ENCODE results near the gene VWA8. TPM values are rescaled to one million over a fixed set of nuclear protein-coding genes. Genes with fewer than 3 reads are reported as not detected.

Gene VWA8
- total and polyA plus RNA-seq, 2 of the 13 experiments (the other 11 are each of a cell fraction or from before 2014, with no cell fraction given) = 9.1 to 17.3 TPM

DNA sequence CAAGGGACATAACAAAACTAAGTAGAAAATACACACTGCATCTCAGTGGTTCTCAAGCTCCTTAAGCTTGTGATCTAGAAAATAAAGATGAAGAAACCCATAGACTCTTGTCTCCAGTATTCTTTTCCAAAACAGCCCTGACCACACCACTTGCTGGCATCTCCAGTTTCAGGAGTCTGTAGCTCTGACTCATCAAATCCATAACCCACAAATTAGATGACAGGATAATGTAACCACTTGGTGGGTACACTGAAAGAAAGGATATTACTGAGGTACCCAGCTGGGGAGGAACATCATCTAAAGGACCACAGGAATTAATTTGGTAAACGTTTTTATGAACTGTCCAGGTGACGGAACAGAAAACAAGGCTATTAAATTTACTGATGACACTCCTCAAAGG is 214.7 kb downstream of the VWA8 start:
- in situ Hi-C loops (cut with HindIII; ENCODE audit: extremely low pct_ligation_motif_present, low pct_unique_long_range_greater_than_20kb) (no loop called here), intact Hi-C loops (cut with micrococcal nuclease; ENCODE audit: unreplicated experiment) (no loop called here)
- DNase-seq (ENCODE audit: low spot score) (no peak), ATAC-seq (no peak), FAIRE-seq (no peak)
- Histone ChIP-seq H3K27ac (ENCODE audit: extremely low read length, insufficient read depth, low read length) (no peak overlapping the region), H3K27me3 (ENCODE audit: control insufficient read depth in 1 of 2, insufficient read depth in 2 of 2, low read length in 2 of 2) (no peaks in the 10 kb centered on the region), H3K9ac (ENCODE audit: insufficient read depth, low read depth, low read length) (no peak overlapping the region), H3K4me2 (ENCODE audit: low read depth, low read length) (no peak overlapping the region), H3K4me3 (replicated peaks in 1 of 3; ENCODE audit: insufficient read depth in 1 of 3, low read depth in 2 of 3, low read length in 3 of 3) (no peak overlapping the region), H3K36me3 (replicated peaks in 1 of 2; ENCODE audit: control insufficient read depth in 1 of 2, insufficient read depth in 2 of 2, low read length in 2 of 2) (peaks cover 0 to 1% of the 10 kb centered on the region in 2 experiments; a peak in 1 of 5 replicates), H3K79me2 (ENCODE audit: insufficient read depth, low read length) (no peaks in the 10 kb centered on the region), H3K9me3 (ENCODE audit: low read length) (no peaks in the 10 kb centered on the region), H4K20me1 (ENCODE audit: insufficient read depth, low read length) (no peaks in the 10 kb centered on the region), H2AFZ (ENCODE audit: low read length) (no peak overlapping the region), H3K4me1 (ENCODE audit: insufficient read depth, low read length) (no peaks in the 10 kb centered on the region)
- CTCF ChIA-PET (ENCODE audit: low intra/inter-chr PET ratio, low total read pairs) = no interaction called here
- no TSS peak for BruUV-seq (replicated peaks)
- POLR2A ChIA-PET = no interaction called here
- WGBS (ENCODE audit: low lambda C conversion rate) = 69% methylated on average over 2 of the region's 2 CpGs
- TF ChIP-seq XBP1 (CRISPR knock-in tag; IDR thresholded peaks at IDR 0.05) = no peak
- no peak for TF ChIP-seq CSRNP2 (CRISPR knock-in tag; conservative IDR thresholded peaks at IDR 0.05; ENCODE audit: low read depth)
- TF ChIP-seq, protein P1, sequence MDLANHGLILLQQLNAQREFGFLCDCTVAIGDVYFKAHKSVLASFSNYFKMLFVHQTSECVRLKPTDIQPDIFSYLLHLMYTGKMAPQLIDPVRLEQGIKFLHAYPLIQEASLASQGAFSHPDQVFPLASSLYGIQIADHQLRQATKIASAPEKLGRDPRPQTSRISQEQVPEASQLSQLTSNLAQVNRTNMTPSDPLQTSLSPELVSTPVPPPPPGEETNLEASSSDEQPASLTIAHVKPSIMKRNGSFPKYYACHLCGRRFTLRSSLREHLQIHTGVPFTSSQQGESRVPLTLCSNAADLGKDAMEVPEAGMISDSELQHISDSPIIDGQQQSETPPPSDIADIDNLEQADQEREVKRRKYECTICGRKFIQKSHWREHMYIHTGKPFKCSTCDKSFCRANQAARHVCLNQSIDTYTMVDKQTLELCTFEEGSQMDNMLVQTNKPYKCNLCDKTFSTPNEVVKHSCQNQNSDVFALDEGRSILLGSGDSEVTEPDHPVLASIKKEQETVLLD (CRISPR knock-in tag; IDR thresholded peaks at IDR 0.05; ENCODE audit: low read depth) = no peak
- TF ChIP-seq, protein P2, sequence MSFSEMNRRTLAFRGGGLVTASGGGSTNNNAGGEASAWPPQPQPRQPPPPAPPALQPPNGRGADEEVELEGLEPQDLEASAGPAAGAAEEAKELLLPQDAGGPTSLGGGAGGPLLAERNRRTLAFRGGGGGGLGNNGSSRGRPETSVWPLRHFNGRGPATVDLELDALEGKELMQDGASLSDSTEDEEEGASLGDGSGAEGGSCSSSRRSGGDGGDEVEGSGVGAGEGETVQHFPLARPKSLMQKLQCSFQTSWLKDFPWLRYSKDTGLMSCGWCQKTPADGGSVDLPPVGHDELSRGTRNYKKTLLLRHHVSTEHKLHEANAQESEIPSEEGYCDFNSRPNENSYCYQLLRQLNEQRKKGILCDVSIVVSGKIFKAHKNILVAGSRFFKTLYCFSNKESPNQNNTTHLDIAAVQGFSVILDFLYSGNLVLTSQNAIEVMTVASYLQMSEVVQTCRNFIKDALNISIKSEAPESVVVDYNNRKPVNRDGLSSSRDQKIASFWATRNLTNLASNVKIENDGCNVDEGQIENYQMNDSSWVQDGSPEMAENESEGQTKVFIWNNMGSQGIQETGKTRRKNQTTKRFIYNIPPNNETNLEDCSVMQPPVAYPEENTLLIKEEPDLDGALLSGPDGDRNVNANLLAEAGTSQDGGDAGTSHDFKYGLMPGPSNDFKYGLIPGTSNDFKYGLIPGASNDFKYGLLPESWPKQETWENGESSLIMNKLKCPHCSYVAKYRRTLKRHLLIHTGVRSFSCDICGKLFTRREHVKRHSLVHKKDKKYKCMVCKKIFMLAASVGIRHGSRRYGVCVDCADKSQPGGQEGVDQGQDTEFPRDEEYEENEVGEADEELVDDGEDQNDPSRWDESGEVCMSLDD (CRISPR knock-in tag; IDR thresholded peaks at IDR 0.05; ENCODE audit: borderline replicate concordance) = no peak
- TF ChIP-seq, protein P3, sequence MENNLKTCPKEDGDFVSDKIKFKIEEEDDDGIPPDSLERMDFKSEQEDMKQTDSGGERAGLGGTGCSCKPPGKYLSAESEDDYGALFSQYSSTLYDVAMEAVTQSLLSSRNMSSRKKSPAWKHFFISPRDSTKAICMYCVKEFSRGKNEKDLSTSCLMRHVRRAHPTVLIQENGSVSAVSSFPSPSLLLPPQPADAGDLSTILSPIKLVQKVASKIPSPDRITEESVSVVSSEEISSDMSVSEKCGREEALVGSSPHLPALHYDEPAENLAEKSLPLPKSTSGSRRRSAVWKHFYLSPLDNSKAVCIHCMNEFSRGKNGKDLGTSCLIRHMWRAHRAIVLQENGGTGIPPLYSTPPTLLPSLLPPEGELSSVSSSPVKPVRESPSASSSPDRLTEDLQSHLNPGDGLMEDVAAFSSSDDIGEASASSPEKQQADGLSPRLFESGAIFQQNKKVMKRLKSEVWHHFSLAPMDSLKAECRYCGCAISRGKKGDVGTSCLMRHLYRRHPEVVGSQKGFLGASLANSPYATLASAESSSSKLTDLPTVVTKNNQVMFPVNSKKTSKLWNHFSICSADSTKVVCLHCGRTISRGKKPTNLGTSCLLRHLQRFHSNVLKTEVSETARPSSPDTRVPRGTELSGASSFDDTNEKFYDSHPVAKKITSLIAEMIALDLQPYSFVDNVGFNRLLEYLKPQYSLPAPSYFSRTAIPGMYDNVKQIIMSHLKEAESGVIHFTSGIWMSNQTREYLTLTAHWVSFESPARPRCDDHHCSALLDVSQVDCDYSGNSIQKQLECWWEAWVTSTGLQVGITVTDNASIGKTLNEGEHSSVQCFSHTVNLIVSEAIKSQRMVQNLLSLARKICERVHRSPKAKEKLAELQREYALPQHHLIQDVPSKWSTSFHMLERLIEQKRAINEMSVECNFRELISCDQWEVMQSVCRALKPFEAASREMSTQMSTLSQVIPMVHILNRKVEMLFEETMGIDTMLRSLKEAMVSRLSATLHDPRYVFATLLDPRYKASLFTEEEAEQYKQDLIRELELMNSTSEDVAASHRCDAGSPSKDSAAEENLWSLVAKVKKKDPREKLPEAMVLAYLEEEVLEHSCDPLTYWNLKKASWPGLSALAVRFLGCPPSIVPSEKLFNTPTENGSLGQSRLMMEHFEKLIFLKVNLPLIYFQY (CRISPR knock-in tag; IDR thresholded peaks at IDR 0.05; ENCODE audit: borderline replicate concordance) = no peak
- TF ChIP-seq ZNF772 (CRISPR knock-in tag; IDR thresholded peaks at IDR 0.05) = no peak
- TF ChIP-seq GFI1 (CRISPR knock-in tag; IDR thresholded peaks at IDR 0.05; ENCODE audit: borderline replicate concordance) = no peak
- TF ChIP-seq ZNF563 (CRISPR knock-in tag; IDR thresholded peaks at IDR 0.05) = no peak
- no peak for TF ChIP-seq ZNF713 (CRISPR knock-in tag; IDR thresholded peaks at IDR 0.05)
- no peak for TF ChIP-seq ZNF138 (CRISPR knock-in tag; IDR thresholded peaks at IDR 0.05; ENCODE audit: low read depth)
- no peak for TF ChIP-seq E2F5 (CRISPR knock-in tag; conservative IDR thresholded peaks at IDR 0.05)
- no peak for TF ChIP-seq SNAI1 (CRISPR knock-in tag; IDR thresholded peaks at IDR 0.05; ENCODE audit: borderline replicate concordance)
- no peak for TF ChIP-seq HIVEP1 (CRISPR knock-in tag; IDR thresholded peaks at IDR 0.05)
- TF ChIP-seq TBX2 (CRISPR knock-in tag; IDR thresholded peaks at IDR 0.05; ENCODE audit: borderline replicate concordance) = no peak
